Gastroesophageal sphincter (tissue), 3 donors: ENCODE measurements around the gene KLHL18.

Source experiments
- POLR2A ChIP-seq, 2 donors: fragments of 450-650 bp; IDR thresholded peaks; one replicate each; pipeline ENCODE4 v1.6.1; 2017; ENCODE audit warnings: antibody characterized with exemption in 2 of 2, mild to moderate bottlenecking in 2 of 2, moderate library complexity in 1 of 2
- TF ChIP-seq, protein P1 (sequence below), 4 experiments: fragments of 200-600 bp in 2 of 4; fragments of 450-650 bp in 2 of 4; sonication (generic) in 1 of 4; IDR thresholded peaks; one replicate each; pipeline ENCODE4 v1.5.1; 2017 to 2019; ENCODE audit warnings: antibody characterized with exemption in 4 of 4, mild to moderate bottlenecking in 2 of 4, moderate library complexity in 2 of 4

- TF ChIP-seq, protein P1, sequence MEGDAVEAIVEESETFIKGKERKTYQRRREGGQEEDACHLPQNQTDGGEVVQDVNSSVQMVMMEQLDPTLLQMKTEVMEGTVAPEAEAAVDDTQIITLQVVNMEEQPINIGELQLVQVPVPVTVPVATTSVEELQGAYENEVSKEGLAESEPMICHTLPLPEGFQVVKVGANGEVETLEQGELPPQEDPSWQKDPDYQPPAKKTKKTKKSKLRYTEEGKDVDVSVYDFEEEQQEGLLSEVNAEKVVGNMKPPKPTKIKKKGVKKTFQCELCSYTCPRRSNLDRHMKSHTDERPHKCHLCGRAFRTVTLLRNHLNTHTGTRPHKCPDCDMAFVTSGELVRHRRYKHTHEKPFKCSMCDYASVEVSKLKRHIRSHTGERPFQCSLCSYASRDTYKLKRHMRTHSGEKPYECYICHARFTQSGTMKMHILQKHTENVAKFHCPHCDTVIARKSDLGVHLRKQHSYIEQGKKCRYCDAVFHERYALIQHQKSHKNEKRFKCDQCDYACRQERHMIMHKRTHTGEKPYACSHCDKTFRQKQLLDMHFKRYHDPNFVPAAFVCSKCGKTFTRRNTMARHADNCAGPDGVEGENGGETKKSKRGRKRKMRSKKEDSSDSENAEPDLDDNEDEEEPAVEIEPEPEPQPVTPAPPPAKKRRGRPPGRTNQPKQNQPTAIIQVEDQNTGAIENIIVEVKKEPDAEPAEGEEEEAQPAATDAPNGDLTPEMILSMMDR (IDR thresholded peaks at IDR 0.05) = no peak
- no peak for TF ChIP-seq POLR2A (IDR thresholded peaks at IDR 0.05)
Measured at GRCh38 chr3:47314056-47314764, 31.5 kb downstream of the KLHL18 start.
